ENCODE data around the gene MLLT3.

- TF ChIP-seq CTCF (IDR thresholded peaks at IDR 0.05) (no peak), POLR2A (IDR thresholded peaks at IDR 0.05) (no peak), EP300 (IDR thresholded peaks at IDR 0.05) (no peak), POLR2AphosphoS5 (IDR thresholded peaks at IDR 0.05) (no peak)
Observed at GRCh38 chr9:20442461-20443319, 179.6 kb downstream of the MLLT3 start.
